HG02588 (cell line): ENCODE results near the gene ARHGAP4.

Experiments used
- ATAC-seq: cut with Tn5 transposase; IDR thresholded peaks from one replicate; pipeline ENCODE4 v1.9.1; 2021; ENCODE audit warnings: mild to moderate bottlenecking, moderate library complexity; ENCODE audit not compliant: unreplicated experiment

Gene ARHGAP4

GRCh38 chrX:153964105-153964504 is 38.0 kb upstream of the ARHGAP4 start:
- no peak for ATAC-seq

- ATAC-seq, result no peak
These were observed 37.5 kb upstream of the ARHGAP4 start for GRCh38 chrX:153963546-153963945.

- no peak for ATAC-seq
These were observed 35.2 kb upstream of the ARHGAP4 start for GRCh38 chrX:153961292-153961691.

- no peak for ATAC-seq
These were observed 34.7 kb upstream of the ARHGAP4 start for GRCh38 chrX:153960786-153961185.

GRCh38 chrX:153960077-153960476 is 34.0 kb upstream of the ARHGAP4 start:
- no peak for ATAC-seq

- no peak for ATAC-seq
These were observed 33.6 kb upstream of the ARHGAP4 start for GRCh38 chrX:153959649-153960048.

GRCh38 chrX:153958605-153959004 is 32.5 kb upstream of the ARHGAP4 start:
- ATAC-seq, result no peak

- no peak for ATAC-seq
These were observed 31.2 kb upstream of the ARHGAP4 start for GRCh38 chrX:153957224-153957623.

GRCh38 chrX:153956044-153956907 is 30.2 kb upstream of the ARHGAP4 start:
- no peak for ATAC-seq

GRCh38 chrX:153955228-153955732 is 29.2 kb upstream of the ARHGAP4 start:
- ATAC-seq, result no peak

GRCh38 chrX:153954558-153955227 is 28.6 kb upstream of the ARHGAP4 start:
- no peak for ATAC-seq

- ATAC-seq, result no peak
These were observed 28.0 kb upstream of the ARHGAP4 start for GRCh38 chrX:153953892-153954557.

GRCh38 chrX:153953342-153953830 is 27.3 kb upstream of the ARHGAP4 start:
- no peak for ATAC-seq

- ATAC-seq, result no peak
These were observed 26.4 kb upstream of the ARHGAP4 start for GRCh38 chrX:153952373-153953026.

- ATAC-seq, result no peak
These were observed 25.8 kb upstream of the ARHGAP4 start for GRCh38 chrX:153951683-153952372.

- no peak for ATAC-seq
These were observed 24.1 kb upstream of the ARHGAP4 start for GRCh38 chrX:153950127-153950526.

GRCh38 chrX:153948847-153949805 is 23.1 kb upstream of the ARHGAP4 start:
- no peak for ATAC-seq

- no peak for ATAC-seq
These were observed 22.0 kb upstream of the ARHGAP4 start for GRCh38 chrX:153948002-153948466.
